Spinal cord (tissue), 10 donors: Measurements from ENCODE around the gene TRIM59. TPM values are rescaled to one million over a fixed set of nuclear protein-coding genes. Genes with fewer than 3 reads are reported as not detected.

ENCODE experiments used
- DNase-seq, 6 donors: peaks; one replicate each; pipeline versions ENCODE4 v3.0.0 to v3.0.0-alpha.2; 2013 to 2015; ENCODE audit warnings: low spot score in 6 of 6, low read depth in 4 of 6
- H3K27ac ChIP-seq: one replicate; pipeline ENCODE4 v1.5.1; 2013; ENCODE audit warnings: low read depth, low read length, control low read depth
- H3K27me3 ChIP-seq: one replicate; pipeline ENCODE4 v1.6.1; 2013; ENCODE audit warnings: low read length; ENCODE audit not compliant: control insufficient read depth, insufficient read depth
- H3K36me3 ChIP-seq: one replicate; pipeline ENCODE4 v1.6.1; 2013; ENCODE audit warnings: low read length; ENCODE audit not compliant: control insufficient read depth, insufficient read depth
- H3K4me1 ChIP-seq: one replicate; pipeline ENCODE4 v1.6.1; 2013; ENCODE audit warnings: low read length; ENCODE audit not compliant: control insufficient read depth, insufficient read depth
- H3K4me3 ChIP-seq: one replicate; pipeline ENCODE4 v1.5.1; 2013; ENCODE audit warnings: low read depth, low read length, control low read depth
- H3K9me3 ChIP-seq: one replicate; pipeline ENCODE4 v1.6.1; 2013; ENCODE audit warnings: low read length; ENCODE audit not compliant: control insufficient read depth, insufficient read depth
- WGBS: methylation state at CpG from one replicate; pipeline ENCODE4 v1.1.5; 2013; ENCODE audit warnings: missing lambda C conversion rate; ENCODE audit not compliant: insufficient coverage; 5-methylcytosine and 5-hydroxymethylcytosine counted together
- polyA plus RNA-seq, 2 donors: library from polyadenylated mRNA; unstranded; fragments of 120-200 nt; gene quantifications; one replicate each; pipeline ENCODE4 v1.2.1, GENCODE V29; 2013; ENCODE audit not compliant: insufficient read length in 2 of 2
- total RNA-seq, 2 donors: library from RNA; depleted of rRNA in 1 of 2; stranded (reverse); fragments of 120-200 nt in 1 of 2; fragments of >200 nt in 1 of 2; gene quantifications; one replicate each; pipeline versions ENCODE4 v1.2.3 to v1.2.4, GENCODE V29; 2013 to 2014
- donor health status: healthy.

TRIM59 gene
- total and polyA plus RNA-seq, 4 donors: 6.9 to 19.0 (median 7.7) TPM

- peak in 2 of 6 donors; percentile 6 to 38 for DNase-seq
- no peaks in the 10 kb centered on the region for H3K27me3 ChIP-seq
- 0% methylated on average over 51 of the region's 51 CpGs for WGBS
- no peaks in the 10 kb centered on the region for H3K9me3 ChIP-seq
- H3K4me3 ChIP-seq: peak overlapping the region; percentile 81
- no peaks in the 10 kb centered on the region for H3K36me3 ChIP-seq
- H3K4me1 ChIP-seq: peaks cover 6% of the 10 kb centered on the region
- peak overlapping the region; percentile 97 for H3K27ac ChIP-seq
Observed at GRCh38 chr3:160400702-160401150, 48.9 kb downstream of the TRIM59 start.

- H3K27ac ChIP-seq: peak overlapping the region; percentile 97
Observed at GRCh38 chr3:160400030-160400701, 49.4 kb downstream of the TRIM59 start.

GRCh38 chr3:160399125-160400029 is 50.2 kb downstream of the TRIM59 start, which contains the start of the genes IFT80 and SMC4:
TSS of gene IFT80 (minus strand) at chr3:160399225. CDS start at chr3:160384600, 14,625 bp downstream.
TSS of gene SMC4 (plus strand) at chr3:160399650. CDS start at chr3:160400827, 1,177 bp downstream.
- Histone ChIP-seq H3K4me3 (peak within 1 kb of the TSS; percentile 81), H3K27me3 (no peaks in the 10 kb centered on the region), H3K27ac (peak within 1 kb of the TSS; percentile 97), H3K9me3 (no peaks in the 10 kb centered on the region), H3K4me1 (peaks cover 6% of the 10 kb centered on the region), H3K36me3 (no peaks in the 10 kb centered on the region)
- peak; percentile 93 to 99 (median 96) for DNase-seq
- under 1% methylated on average over 54 of the region's 63 CpGs for WGBS

More at GRCh38 chr3:160400030-160400701, 49.4 kb downstream of the TRIM59 start:
- Histone ChIP-seq H3K27me3 (no peaks in the 10 kb centered on the region), H3K36me3 (no peaks in the 10 kb centered on the region), H3K4me1 (peaks cover 6% of the 10 kb centered on the region), H3K4me3 (peak overlapping the region; percentile 81), H3K9me3 (no peaks in the 10 kb centered on the region)
- peak in 3 of 6 donors; percentile 19 to 58 (median 32) for DNase-seq
- WGBS: 0% methylated on average over 49 of the region's 49 CpGs

- H3K4me3 ChIP-seq: peak overlapping the region; percentile 81
- no peaks in the 10 kb centered on the region for H3K27me3 ChIP-seq
- H3K36me3 ChIP-seq: no peaks in the 10 kb centered on the region
- no peak for DNase-seq
- 0% methylated on average over 8 of the region's 9 CpGs for WGBS
- peak overlapping the region; percentile 97 for H3K27ac ChIP-seq
- H3K4me1 ChIP-seq: peaks cover 6% of the 10 kb centered on the region
- H3K9me3 ChIP-seq: no peaks in the 10 kb centered on the region
Observed at GRCh38 chr3:160398820-160399124, 50.8 kb downstream of the TRIM59 start.

- Histone ChIP-seq H3K4me3 (no peak overlapping the region), H3K36me3 (no peaks in the 10 kb centered on the region), H3K27me3 (no peaks in the 10 kb centered on the region), H3K9me3 (no peaks in the 10 kb centered on the region), H3K27ac (no peak overlapping the region), H3K4me1 (peaks cover 5% of the 10 kb centered on the region)
- peak in 1 of 6 donors; percentile 89 for DNase-seq
Observed at GRCh38 chr3:160395297-160395696, 54.3 kb downstream of the TRIM59 start.

- no peaks in the 10 kb centered on the region for H3K27me3 ChIP-seq
- no peaks in the 10 kb centered on the region for H3K9me3 ChIP-seq
- DNase-seq: no peak
- no peak overlapping the region for H3K4me3 ChIP-seq
- no peaks in the 10 kb centered on the region for H3K4me1 ChIP-seq
- H3K36me3 ChIP-seq: no peaks in the 10 kb centered on the region
- no CpG with 5 or more reads among the region's 3 CpGs for WGBS
- H3K27ac ChIP-seq: no peak overlapping the region
Observed at GRCh38 chr3:160394009-160394392, 55.6 kb downstream of the TRIM59 start.

- Histone ChIP-seq H3K36me3 (no peaks in the 10 kb centered on the region), H3K27ac (no peak overlapping the region), H3K27me3 (no peaks in the 10 kb centered on the region), H3K4me1 (no peaks in the 10 kb centered on the region), H3K9me3 (no peaks in the 10 kb centered on the region), H3K4me3 (no peak overlapping the region)
- no peak for DNase-seq
- no CpG with 5 or more reads among the region's 2 CpGs for WGBS
Observed at GRCh38 chr3:160393346-160394008, 56.1 kb downstream of the TRIM59 start.

GRCh38 chr3:160392798-160393197 is 56.8 kb downstream of the TRIM59 start:
- Histone ChIP-seq H3K36me3 (no peaks in the 10 kb centered on the region), H3K4me1 (no peaks in the 10 kb centered on the region), H3K27me3 (no peaks in the 10 kb centered on the region), H3K4me3 (no peak overlapping the region), H3K27ac (no peak overlapping the region), H3K9me3 (no peaks in the 10 kb centered on the region)
- DNase-seq: no peak

GRCh38 chr3:160390565-160391138 is 58.9 kb downstream of the TRIM59 start:
- Histone ChIP-seq H3K4me1 (no peaks in the 10 kb centered on the region), H3K27ac (no peak overlapping the region), H3K27me3 (no peaks in the 10 kb centered on the region), H3K9me3 (no peaks in the 10 kb centered on the region), H3K4me3 (no peak overlapping the region), H3K36me3 (no peaks in the 10 kb centered on the region)
- whole genome bisulfite sequencing: 100% methylated on average over 3 of the region's 3 CpGs
- no peak for DNase-seq
